Heart left ventricle (tissue), 16 donors: Measurements from ENCODE around the gene GNB1L. TPM values are rescaled to one million over a fixed set of nuclear protein-coding genes. Genes with fewer than 3 reads are reported as not detected.

Source experiments
- ATAC-seq, 4 donors: fragments of 200-7000 bp; cut with Tn5 transposase; one replicate each; pipeline ENCODE4 v1.9.1; 2020 to 2022; ENCODE audit warnings: moderate library complexity in 4 of 4, mild to moderate bottlenecking in 3 of 4, moderate number of reproducible peaks in 1 of 4
- DNase-seq, 5 donors: peaks; one replicate each; pipeline ENCODE4 v3.0.0-alpha.2; 2020
- H3K27ac ChIP-seq, 12 donors: fragments of 200-600 bp; sonication (generic) in 4 of 12; one replicate each; pipeline versions ENCODE4 v1.5.0 to v1.8.0; 2016 to 2022; ENCODE audit warnings: mild to moderate bottlenecking in 2 of 12
- H3K27me3 ChIP-seq, 9 donors: fragments of 200-600 bp; sonication (generic) in 2 of 9; one replicate each; pipeline versions ENCODE4 v1.5.1 to v1.8.0; 2016 to 2022; ENCODE audit warnings: mild to moderate bottlenecking in 3 of 9
- H3K36me3 ChIP-seq, 9 donors: fragments of 200-600 bp; sonication (generic) in 2 of 9; one replicate each; pipeline versions ENCODE4 v1.5.0 to v1.8.0; 2018 to 2022; ENCODE audit warnings: mild to moderate bottlenecking in 2 of 9
- H3K4me1 ChIP-seq, 12 donors: fragments of 200-600 bp; sonication (generic) in 4 of 12; one replicate each; pipeline versions ENCODE4 v1.5.0 to v1.8.0; 2016 to 2022; ENCODE audit warnings: mild to moderate bottlenecking in 3 of 12
- H3K4me3 ChIP-seq, 12 donors: fragments of 200-600 bp; sonication (generic) in 4 of 12; one replicate each; pipeline versions ENCODE4 v1.5.0 to v1.8.0; 2017 to 2022; ENCODE audit warnings: mild to moderate bottlenecking in 9 of 12, moderate library complexity in 4 of 12
- H3K9me3 ChIP-seq, 12 donors: fragments of 200-600 bp; sonication (generic) in 4 of 12; one replicate each; pipeline versions ENCODE4 v1.5.0 to v1.8.0; 2016 to 2022; ENCODE audit warnings: mild to moderate bottlenecking in 1 of 12
- POLR2A ChIP-seq, 2 donors: fragments of 450-650 bp; IDR thresholded peaks; one replicate each; pipeline ENCODE4 v1.6.1; 2017; ENCODE audit warnings: antibody characterized with exemption in 2 of 2, mild to moderate bottlenecking in 2 of 2, moderate library complexity in 2 of 2
- WGBS, 4 donors: extraction: QIAGEN DNeasy Blood & Tissue Kit in 2 of 4; methylation state at CpG; one replicate each; pipeline versions ENCODE4 v1.1.5 to v1.1.7; 2013 to 2018; 5-methylcytosine and 5-hydroxymethylcytosine counted together
- intact Hi-C, 10 donors: fragments of 100-400 bp; cut with DNase I; formaldehyde crosslinking; loops; one replicate each; pipeline versions ENCODE4 v1.11.1 to v1.14.2; 2022
- polyA plus RNA-seq, 2 donors: library from polyadenylated mRNA; stranded (reverse); fragments of 200-250 nt; gene quantifications; one replicate each; pipeline ENCODE4 v1.2.3, GENCODE V29; 2013
- total RNA-seq, 9 donors: library from RNA; depleted of rRNA in 2 of 9; stranded (reverse); fragments of >200 nt in 2 of 9; fragmentation: NEBNext Ultra II Directional in 3 of 9; extraction: Animal tissue kit (Norgen Biotek cat#: 25700) in 3 of 9; gene quantifications; one replicate each; pipeline versions ENCODE4 v1.1.0 to v1.2.4, GENCODE V29; 2016 to 2023
- TF ChIP-seq, protein P1 (sequence below), 12 donors: fragments of 200-600 bp; sonication (generic) in 4 of 12; IDR thresholded peaks; one replicate each; pipeline versions ENCODE4 v1.5.0 to v1.8.0; 2018 to 2022; ENCODE audit warnings: antibody characterized with exemption in 12 of 12, mild to moderate bottlenecking in 5 of 12
- donor health status: ischemic (EF 13 %, LVEDD 7.1; RV severe dilation, severe dysfunction).
- donor health status: healthy with polysubstance abuse.
- donor health status: DM: no; HTN: yes; CAD: no.
- donor health status: DM: no; HTN: no; CAD: no.
- donor health status: ischemic (EF 25% LVEDD 6.9; RV normal size, moderate dysfunction).
- donor health status: ischemic (EF 25% LVEDD 5.7; RV mildly dilated, moderate dysfunction).
- donor health status: healthy.
- donor health status: DM: yes; HTN: yes; CAD: no.
- donor health status: ischemic (EF 35%, LVEDD 5.7; RV mildly dilated, moderate dysfunction).
- donor health status: nonischemic (EF 11% LVEDD 7.7; RV severe dilation, severe dysfunction).
- donor health status: DM: yes; HTN: yes; CAD: no.
- donor health status: PGD.
- donor health status: ischemic (EF 29% LVEDD 5.4; RV normal size, mild dysfunction).
- donor health status: nonischemic (EF 23%, LVEDD 6.1; RV moderate dilation, normal function).

The GNB1L gene
- total and polyA plus RNA-seq, 11 donors: 1.6 to 9.2 (median 2.4) TPM

- H3K27me3 ChIP-seq: no peaks in the 10 kb centered on the region
- peak in 1 of 5 donors; percentile 56 for DNase-seq
- no peaks in the 10 kb centered on the region for H3K36me3 ChIP-seq
- no peaks in the 10 kb centered on the region for H3K4me1 ChIP-seq
- ATAC-seq: no peak
- WGBS, 4 donors: 90 to 98% (median 95%) methylated on average over 8 of the region's 8 CpGs
- TF ChIP-seq, protein P1, sequence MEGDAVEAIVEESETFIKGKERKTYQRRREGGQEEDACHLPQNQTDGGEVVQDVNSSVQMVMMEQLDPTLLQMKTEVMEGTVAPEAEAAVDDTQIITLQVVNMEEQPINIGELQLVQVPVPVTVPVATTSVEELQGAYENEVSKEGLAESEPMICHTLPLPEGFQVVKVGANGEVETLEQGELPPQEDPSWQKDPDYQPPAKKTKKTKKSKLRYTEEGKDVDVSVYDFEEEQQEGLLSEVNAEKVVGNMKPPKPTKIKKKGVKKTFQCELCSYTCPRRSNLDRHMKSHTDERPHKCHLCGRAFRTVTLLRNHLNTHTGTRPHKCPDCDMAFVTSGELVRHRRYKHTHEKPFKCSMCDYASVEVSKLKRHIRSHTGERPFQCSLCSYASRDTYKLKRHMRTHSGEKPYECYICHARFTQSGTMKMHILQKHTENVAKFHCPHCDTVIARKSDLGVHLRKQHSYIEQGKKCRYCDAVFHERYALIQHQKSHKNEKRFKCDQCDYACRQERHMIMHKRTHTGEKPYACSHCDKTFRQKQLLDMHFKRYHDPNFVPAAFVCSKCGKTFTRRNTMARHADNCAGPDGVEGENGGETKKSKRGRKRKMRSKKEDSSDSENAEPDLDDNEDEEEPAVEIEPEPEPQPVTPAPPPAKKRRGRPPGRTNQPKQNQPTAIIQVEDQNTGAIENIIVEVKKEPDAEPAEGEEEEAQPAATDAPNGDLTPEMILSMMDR (IDR thresholded peaks at IDR 0.05): no peak
- no peak overlapping the region for H3K4me3 ChIP-seq
- no peak overlapping the region for H3K27ac ChIP-seq
- no peaks in the 10 kb centered on the region for H3K9me3 ChIP-seq
- intact Hi-C loops: no loop called here
These were observed 29.7 kb downstream of the GNB1L start for GRCh38 chr22:19824926-19825339.

DNA sequence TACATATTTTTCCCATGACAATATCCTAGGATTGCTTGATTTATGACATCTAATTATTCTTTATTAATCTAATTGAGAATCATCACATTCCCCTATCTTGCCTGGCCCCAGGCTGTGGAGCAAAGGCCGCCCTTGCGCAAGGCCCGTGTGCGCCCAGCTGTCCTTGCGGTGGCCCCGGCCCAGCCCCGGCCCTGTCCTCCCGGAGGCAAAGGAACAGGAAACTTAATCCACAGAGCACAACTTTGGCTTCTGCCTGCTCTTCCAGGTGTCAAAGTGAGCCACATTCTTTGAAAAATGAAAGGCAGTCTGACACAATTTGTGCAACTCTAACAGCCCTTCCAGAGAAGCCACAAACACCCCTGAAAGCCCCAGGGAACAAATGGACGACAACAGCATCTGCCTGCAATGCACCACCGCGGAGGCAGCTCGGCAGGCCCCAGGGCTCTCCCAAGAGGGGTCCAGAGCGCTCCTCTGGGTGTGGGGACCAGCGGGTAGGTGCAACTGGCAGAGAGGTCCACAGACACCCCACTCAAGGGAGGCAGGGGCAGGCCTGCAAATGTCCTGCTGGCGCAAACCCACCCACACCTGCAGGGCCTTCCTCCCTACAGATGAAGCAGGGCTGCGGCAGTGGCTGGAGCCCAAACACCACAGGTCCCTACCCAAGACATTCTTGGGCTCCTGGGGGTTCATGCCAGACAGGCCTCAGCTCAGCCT lies 30.3 kb downstream of the GNB1L start:
- 83 to 88% (median 86%) methylated on average over 14 to 16 of the region's 16 CpGs for WGBS, 4 donors
- no peak for TF ChIP-seq POLR2A (IDR thresholded peaks at IDR 0.05)
- TF ChIP-seq, protein P1 (IDR thresholded peaks at IDR 0.05): no peak
- no peaks in the 10 kb centered on the region for H3K27me3 ChIP-seq
- H3K27ac ChIP-seq: no peak overlapping the region
- H3K36me3 ChIP-seq: no peaks in the 10 kb centered on the region
- H3K9me3 ChIP-seq: no peaks in the 10 kb centered on the region
- H3K4me1 ChIP-seq: no peaks in the 10 kb centered on the region
- peak in 3 of 5 donors; percentile 13 to 45 (median 16) for DNase-seq
- intact Hi-C loops: no loop called here
- H3K4me3 ChIP-seq: no peak overlapping the region
- ATAC-seq: no peak

- no peak overlapping the region for H3K27ac ChIP-seq
- intact Hi-C loops: no loop called here
- ATAC-seq (no peak), DNase-seq (no peak)
- WGBS, 4 donors: 95 to 99% (median 97%) methylated on average over 6 to 9 of the region's 9 CpGs
- no peak overlapping the region for H3K4me3 ChIP-seq
- TF ChIP-seq, protein P1 (IDR thresholded peaks at IDR 0.05): no peak
- no peak for TF ChIP-seq POLR2A (IDR thresholded peaks at IDR 0.05)
- no peaks in the 10 kb centered on the region for H3K4me1 ChIP-seq
- H3K27me3 ChIP-seq: no peaks in the 10 kb centered on the region
- H3K36me3 ChIP-seq: no peaks in the 10 kb centered on the region
- no peaks in the 10 kb centered on the region for H3K9me3 ChIP-seq
These were observed 30.8 kb downstream of the GNB1L start for GRCh38 chr22:19823902-19824211.

DNA sequence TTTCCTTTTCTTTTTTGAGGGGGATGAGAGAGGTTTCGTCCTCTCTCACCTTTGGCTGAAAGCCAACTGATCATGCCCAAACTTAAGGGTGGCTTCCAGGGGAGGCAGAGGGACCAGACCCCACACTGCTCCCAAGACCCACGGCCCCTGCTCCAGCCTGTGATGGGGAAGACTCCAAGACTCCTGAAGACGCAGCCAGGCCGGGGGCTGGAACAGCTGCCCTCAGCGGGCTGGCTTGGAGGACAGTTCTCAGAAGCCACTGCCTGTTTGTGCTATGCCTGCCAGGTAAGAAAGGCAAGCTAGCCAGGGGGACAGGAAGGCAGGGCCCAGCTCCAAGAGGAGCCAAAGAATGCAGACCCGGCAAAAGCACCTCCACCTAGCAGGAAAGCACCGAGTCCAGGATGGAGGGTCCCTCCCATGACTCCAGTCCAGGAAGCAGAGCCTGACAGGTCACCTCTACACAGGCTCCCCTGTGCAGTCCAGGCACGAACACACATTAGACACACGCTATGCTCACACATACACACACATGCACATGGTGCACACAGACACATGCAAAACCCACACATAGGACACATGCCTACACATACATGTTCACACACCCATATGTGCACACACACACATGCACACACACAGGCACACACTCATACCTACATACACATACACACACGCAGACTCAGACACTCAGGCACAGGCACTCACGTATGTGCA lies 31.3 kb downstream of the GNB1L start:
- intact Hi-C loops: no loop called here
- Histone ChIP-seq H3K27me3 (no peaks in the 10 kb centered on the region), H3K4me3 (no peak overlapping the region), H3K36me3 (no peaks in the 10 kb centered on the region), H3K4me1 (no peaks in the 10 kb centered on the region), H3K9me3 (no peaks in the 10 kb centered on the region), H3K27ac (no peak overlapping the region)
- WGBS, 4 donors: 81 to 87% (median 85%) methylated on average over 9 to 11 of the region's 11 CpGs
- peak in 1 of 5 donors; percentile 12 for DNase-seq
- no peak for ATAC-seq
- no peak for TF ChIP-seq POLR2A (IDR thresholded peaks at IDR 0.05)
- TF ChIP-seq, protein P1 (IDR thresholded peaks at IDR 0.05): no peak
